GM23338 (cell line): ENCODE measurements around the gene RAB34. TPM values are rescaled to one million over a fixed set of nuclear protein-coding genes. Genes with fewer than 3 reads are reported as not detected.

Source experiments
- ATAC-seq: fragments of 200-7000 bp; cut with Tn5 transposase; 3 replicates; pipeline ENCODE4 v1.9.1; 2020
- DNase-seq: peaks from one replicate; pipeline ENCODE4 v3.0.0-alpha.2; 2015; ENCODE audit warnings: low spot score
- H2AFZ ChIP-seq: fragments of 200-600 bp; sonication (generic); 2 replicates; pipeline ENCODE4 v1.8.0; 2016; ENCODE audit warnings: antibody characterized with exemption, mild to moderate bottlenecking, moderate library complexity
- H3F3A ChIP-seq: fragments of 200-600 bp; sonication (generic); replicated peaks from 2 replicates; pipeline ENCODE4 v1.8.0; 2017; ENCODE audit warnings: antibody characterized with exemption, mixed run types, low read depth
- H3K27ac ChIP-seq: fragments of 200-600 bp; sonication (generic); 2 replicates; pipeline ENCODE4 v1.6.1; 2016; ENCODE audit warnings: low read depth
- H3K27me3 ChIP-seq: fragments of 200-600 bp; sonication (generic); 2 replicates; pipeline ENCODE4 v1.8.0; 2016; ENCODE audit warnings: mild to moderate bottlenecking, mixed run types, moderate library complexity; ENCODE audit not compliant: insufficient read depth
- H3K36me3 ChIP-seq: fragments of 200-600 bp; sonication (generic); 2 replicates; pipeline ENCODE4 v1.8.0; 2016; ENCODE audit warnings: mild to moderate bottlenecking; ENCODE audit not compliant: insufficient read depth
- H3K4me1 ChIP-seq: fragments of 200-600 bp; sonication (generic); 2 replicates; pipeline ENCODE4 v1.8.0; 2016; ENCODE audit warnings: mild to moderate bottlenecking, moderate library complexity; ENCODE audit not compliant: insufficient read depth
- H3K4me2 ChIP-seq: fragments of 200-600 bp; sonication (generic); 2 replicates; pipeline ENCODE4 v1.7.1; 2017; ENCODE audit warnings: mixed run types
- H3K4me3 ChIP-seq: fragments of 200-600 bp; sonication (generic); 2 replicates; pipeline ENCODE4 v1.6.1; 2016; ENCODE audit warnings: mixed run types
- H3K79me2 ChIP-seq: fragments of 200-600 bp; sonication (generic); replicated peaks from 2 replicates; pipeline ENCODE4 v1.8.0; 2017; ENCODE audit warnings: mild to moderate bottlenecking; ENCODE audit not compliant: insufficient read depth
- H3K9me2 ChIP-seq: fragments of 200-600 bp; sonication (generic); 2 replicates; pipeline ENCODE4 v1.8.0; 2017; ENCODE audit not compliant: insufficient read depth
- H4K20me1 ChIP-seq: fragments of 200-600 bp; sonication (generic); replicated peaks from 2 replicates; pipeline ENCODE4 v1.8.0; 2017; ENCODE audit warnings: mild to moderate bottlenecking; ENCODE audit not compliant: insufficient read depth
- H3K27ac Mint-ChIP-seq: 2 replicates; pipeline ENCODE4 v1.8.0; 2020; ENCODE audit warnings: inconsistent platforms, mild to moderate bottlenecking, moderate library complexity, mixed read lengths
- H3K27me3 Mint-ChIP-seq: 3 replicates; pipeline ENCODE4 v1.8.0; 2022; ENCODE audit warnings: low read depth, mild to moderate bottlenecking, moderate library complexity, mixed read lengths, inconsistent platforms; ENCODE audit not compliant: insufficient read depth, poor library complexity
- H3K36me3 Mint-ChIP-seq: 3 replicates; pipeline ENCODE4 v1.8.0; 2021; ENCODE audit warnings: low read depth, mild to moderate bottlenecking, inconsistent platforms, moderate library complexity, mixed read lengths
- H3K4me1 Mint-ChIP-seq: 3 replicates; pipeline ENCODE4 v1.8.0; 2020; ENCODE audit warnings: mild to moderate bottlenecking, inconsistent platforms, mixed read lengths
- H3K4me3 Mint-ChIP-seq: 3 replicates; pipeline ENCODE4 v1.8.0; 2021; ENCODE audit warnings: moderate library complexity, mild to moderate bottlenecking, inconsistent platforms, mixed read lengths
- H3K9me3 Mint-ChIP-seq: 3 replicates; pipeline ENCODE4 v1.8.0; 2020; ENCODE audit warnings: moderate library complexity, mild to moderate bottlenecking, inconsistent platforms, mixed read lengths
- CREB1 ChIP-seq: fragments of 250-450 bp; sonication (Bioruptor Pico); IDR thresholded peaks from 2 replicates; pipeline ENCODE4 v1.5.0; 2020; ENCODE audit warnings: low read depth, mild to moderate bottlenecking, moderate library complexity
- EZH2phosphoT487 ChIP-seq: fragments of 200-600 bp; sonication (generic); IDR thresholded peaks from one replicate; pipeline ENCODE4 v1.8.1; 2018; ENCODE audit warnings: antibody characterized with exemption; ENCODE audit not compliant: unreplicated experiment
- JUNB ChIP-seq: IDR thresholded peaks from one replicate; pipeline ENCODE4 v1.6.1; 2016; ENCODE audit warnings: antibody characterized with exemption; ENCODE audit not compliant: unreplicated experiment
- POLR2AphosphoS5 ChIP-seq: IDR thresholded peaks from 2 replicates; pipeline ENCODE4 v1.6.1; 2016; ENCODE audit warnings: antibody characterized with exemption, low read depth
- STAT1 ChIP-seq: IDR thresholded peaks from one replicate; pipeline ENCODE4 v1.6.1; 2016; ENCODE audit warnings: antibody characterized with exemption; ENCODE audit not compliant: unreplicated experiment
- ZNF114 ChIP-seq: fragments of 250-450 bp; sonication (Bioruptor Pico); IDR thresholded peaks from 2 replicates; pipeline ENCODE4 v1.5.0; 2020; ENCODE audit warnings: mild to moderate bottlenecking, moderate library complexity
- ZNF331 ChIP-seq: fragments of 250-450 bp; sonication (Bioruptor Pico); IDR thresholded peaks from 2 replicates; pipeline ENCODE4 v1.5.0; 2020; ENCODE audit warnings: low read depth, mild to moderate bottlenecking, moderate library complexity
- polyA plus RNA-seq: library from polyadenylated mRNA; unstranded; fragments of >200 nt; fragmentation: Nextera tagmentation; extraction: Ambion mirVana; gene quantifications from 2 replicates; pipeline ENCODE4 v1.2.1, GENCODE V29; 2016
- total RNA-seq: library from RNA; depleted of rRNA; stranded (reverse); fragments of >200 nt; shearing (Covaris generic); gene quantifications from 2 replicates; pipeline ENCODE4 v1.2.3, GENCODE V29; 2014
- TF ChIP-seq, protein P1 (sequence below): fragments of 250-450 bp; sonication (Bioruptor Pico); IDR thresholded peaks from 2 replicates; pipeline ENCODE4 v1.5.0; 2020; ENCODE audit warnings: mild to moderate bottlenecking, moderate library complexity
- TF ChIP-seq, protein P2 (sequence below), 2 experiments: fragments of 200-600 bp in 1 of 2; sonication (generic) in 1 of 2; conservative IDR thresholded peaks; 2 replicates each; pipeline versions ENCODE4 v1.5.1 to v1.6.1; 2016 to 2017; ENCODE audit warnings: antibody characterized with exemption in 2 of 2, low read depth in 2 of 2, mild to moderate bottlenecking in 2 of 2, moderate library complexity in 1 of 2

Gene RAB34
- total and polyA plus RNA-seq, 2 experiments from 2014 or later: 184 to 394 TPM

DNA sequence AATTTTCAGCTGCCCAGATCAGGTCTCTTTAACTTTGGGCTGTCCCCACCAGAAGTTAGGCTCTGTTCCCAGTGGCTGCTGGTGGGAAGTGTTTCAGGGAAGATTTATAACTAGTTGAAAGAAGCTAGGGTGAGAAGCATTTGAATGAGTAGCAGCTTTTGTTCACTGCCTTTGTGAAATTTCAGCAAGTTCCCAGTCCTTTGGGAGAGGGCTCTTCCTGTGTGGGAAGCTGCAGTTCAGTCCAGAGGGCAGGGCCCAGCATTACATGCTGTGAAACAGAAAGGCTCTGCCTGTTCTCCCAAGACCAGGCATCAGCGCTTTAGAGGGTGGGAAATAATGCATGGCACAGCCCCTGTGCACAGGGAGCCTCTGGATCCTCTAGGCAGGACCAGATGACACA, 23.8 kb downstream of the RAB34 start (continued):
- TF ChIP-seq, protein P1, sequence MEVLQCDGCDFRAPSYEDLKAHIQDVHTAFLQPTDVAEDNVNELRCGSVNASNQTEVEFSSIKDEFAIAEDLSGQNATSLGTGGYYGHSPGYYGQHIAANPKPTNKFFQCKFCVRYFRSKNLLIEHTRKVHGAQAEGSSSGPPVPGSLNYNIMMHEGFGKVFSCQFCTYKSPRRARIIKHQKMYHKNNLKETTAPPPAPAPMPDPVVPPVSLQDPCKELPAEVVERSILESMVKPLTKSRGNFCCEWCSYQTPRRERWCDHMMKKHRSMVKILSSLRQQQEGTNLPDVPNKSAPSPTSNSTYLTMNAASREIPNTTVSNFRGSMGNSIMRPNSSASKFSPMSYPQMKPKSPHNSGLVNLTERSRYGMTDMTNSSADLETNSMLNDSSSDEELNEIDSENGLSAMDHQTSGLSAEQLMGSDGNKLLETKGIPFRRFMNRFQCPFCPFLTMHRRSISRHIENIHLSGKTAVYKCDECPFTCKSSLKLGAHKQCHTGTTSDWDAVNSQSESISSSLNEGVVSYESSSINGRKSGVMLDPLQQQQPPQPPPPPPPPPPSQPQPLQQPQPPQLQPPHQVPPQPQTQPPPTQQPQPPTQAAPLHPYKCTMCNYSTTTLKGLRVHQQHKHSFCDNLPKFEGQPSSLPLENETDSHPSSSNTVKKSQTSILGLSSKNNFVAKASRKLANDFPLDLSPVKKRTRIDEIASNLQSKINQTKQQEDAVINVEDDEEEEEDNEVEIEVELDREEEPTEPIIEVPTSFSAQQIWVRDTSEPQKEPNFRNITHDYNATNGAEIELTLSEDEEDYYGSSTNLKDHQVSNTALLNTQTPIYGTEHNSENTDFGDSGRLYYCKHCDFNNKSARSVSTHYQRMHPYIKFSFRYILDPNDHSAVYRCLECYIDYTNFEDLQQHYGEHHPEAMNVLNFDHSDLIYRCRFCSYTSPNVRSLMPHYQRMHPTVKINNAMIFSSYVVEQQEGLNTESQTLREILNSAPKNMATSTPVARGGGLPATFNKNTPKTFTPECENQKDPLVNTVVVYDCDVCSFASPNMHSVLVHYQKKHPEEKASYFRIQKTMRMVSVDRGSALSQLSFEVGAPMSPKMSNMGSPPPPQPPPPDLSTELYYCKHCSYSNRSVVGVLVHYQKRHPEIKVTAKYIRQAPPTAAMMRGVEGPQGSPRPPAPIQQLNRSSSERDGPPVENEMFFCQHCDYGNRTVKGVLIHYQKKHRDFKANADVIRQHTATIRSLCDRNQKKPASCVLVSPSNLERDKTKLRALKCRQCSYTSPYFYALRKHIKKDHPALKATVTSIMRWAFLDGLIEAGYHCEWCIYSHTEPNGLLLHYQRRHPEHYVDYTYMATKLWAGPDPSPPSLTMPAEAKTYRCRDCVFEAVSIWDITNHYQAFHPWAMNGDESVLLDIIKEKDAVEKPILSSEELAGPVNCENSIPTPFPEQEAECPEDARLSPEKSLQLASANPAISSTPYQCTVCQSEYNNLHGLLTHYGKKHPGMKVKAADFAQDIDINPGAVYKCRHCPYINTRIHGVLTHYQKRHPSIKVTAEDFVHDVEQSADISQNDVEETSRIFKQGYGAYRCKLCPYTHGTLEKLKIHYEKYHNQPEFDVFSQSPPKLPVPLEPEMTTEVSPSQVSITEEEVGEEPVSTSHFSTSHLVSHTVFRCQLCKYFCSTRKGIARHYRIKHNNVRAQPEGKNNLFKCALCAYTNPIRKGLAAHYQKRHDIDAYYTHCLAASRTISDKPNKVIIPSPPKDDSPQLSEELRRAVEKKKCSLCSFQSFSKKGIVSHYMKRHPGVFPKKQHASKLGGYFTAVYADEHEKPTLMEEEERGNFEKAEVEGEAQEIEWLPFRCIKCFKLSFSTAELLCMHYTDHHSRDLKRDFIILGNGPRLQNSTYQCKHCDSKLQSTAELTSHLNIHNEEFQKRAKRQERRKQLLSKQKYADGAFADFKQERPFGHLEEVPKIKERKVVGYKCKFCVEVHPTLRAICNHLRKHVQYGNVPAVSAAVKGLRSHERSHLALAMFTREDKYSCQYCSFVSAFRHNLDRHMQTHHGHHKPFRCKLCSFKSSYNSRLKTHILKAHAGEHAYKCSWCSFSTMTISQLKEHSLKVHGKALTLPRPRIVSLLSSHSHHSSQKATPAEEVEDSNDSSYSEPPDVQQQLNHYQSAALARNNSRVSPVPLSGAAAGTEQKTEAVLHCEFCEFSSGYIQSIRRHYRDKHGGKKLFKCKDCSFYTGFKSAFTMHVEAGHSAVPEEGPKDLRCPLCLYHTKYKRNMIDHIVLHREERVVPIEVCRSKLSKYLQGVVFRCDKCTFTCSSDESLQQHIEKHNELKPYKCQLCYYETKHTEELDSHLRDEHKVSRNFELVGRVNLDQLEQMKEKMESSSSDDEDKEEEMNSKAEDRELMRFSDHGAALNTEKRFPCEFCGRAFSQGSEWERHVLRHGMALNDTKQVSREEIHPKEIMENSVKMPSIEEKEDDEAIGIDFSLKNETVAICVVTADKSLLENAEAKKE: no peak
- TF ChIP-seq ZNF331 (CRISPR knock-in tag) (no peak), EZH2phosphoT487 (no peak), JUNB (no peak), STAT1 (no peak), POLR2AphosphoS5 (no peak)

DNA sequence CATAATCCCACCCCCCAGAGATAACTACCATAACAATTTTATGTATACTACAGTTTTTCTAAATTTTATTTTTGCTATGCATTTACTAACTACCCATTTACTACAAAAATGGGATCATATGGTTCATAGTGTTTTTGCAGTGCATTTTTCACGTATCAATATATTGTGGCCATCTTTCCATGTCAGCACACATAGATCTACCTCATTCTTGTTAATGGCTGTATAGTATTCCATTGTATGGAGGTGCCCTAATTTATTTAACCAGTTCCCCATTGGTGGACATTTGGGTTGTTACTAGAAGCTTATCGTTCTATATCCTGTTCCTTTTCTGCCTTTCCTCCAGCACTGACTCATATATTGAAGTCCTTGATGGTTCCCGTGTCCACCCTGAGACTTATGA, 28.7 kb downstream of the RAB34 start:
- Mint-ChIP-seq H3K4me3 (no peak overlapping the region), H3K9me3 (no peaks in the 10 kb centered on the region)
- TF ChIP-seq ZNF114 (CRISPR knock-in tag) (no peak), CREB1 (CRISPR knock-in tag) (no peak), EZH2phosphoT487 (no peak)
- TF ChIP-seq, protein P2, sequence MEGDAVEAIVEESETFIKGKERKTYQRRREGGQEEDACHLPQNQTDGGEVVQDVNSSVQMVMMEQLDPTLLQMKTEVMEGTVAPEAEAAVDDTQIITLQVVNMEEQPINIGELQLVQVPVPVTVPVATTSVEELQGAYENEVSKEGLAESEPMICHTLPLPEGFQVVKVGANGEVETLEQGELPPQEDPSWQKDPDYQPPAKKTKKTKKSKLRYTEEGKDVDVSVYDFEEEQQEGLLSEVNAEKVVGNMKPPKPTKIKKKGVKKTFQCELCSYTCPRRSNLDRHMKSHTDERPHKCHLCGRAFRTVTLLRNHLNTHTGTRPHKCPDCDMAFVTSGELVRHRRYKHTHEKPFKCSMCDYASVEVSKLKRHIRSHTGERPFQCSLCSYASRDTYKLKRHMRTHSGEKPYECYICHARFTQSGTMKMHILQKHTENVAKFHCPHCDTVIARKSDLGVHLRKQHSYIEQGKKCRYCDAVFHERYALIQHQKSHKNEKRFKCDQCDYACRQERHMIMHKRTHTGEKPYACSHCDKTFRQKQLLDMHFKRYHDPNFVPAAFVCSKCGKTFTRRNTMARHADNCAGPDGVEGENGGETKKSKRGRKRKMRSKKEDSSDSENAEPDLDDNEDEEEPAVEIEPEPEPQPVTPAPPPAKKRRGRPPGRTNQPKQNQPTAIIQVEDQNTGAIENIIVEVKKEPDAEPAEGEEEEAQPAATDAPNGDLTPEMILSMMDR (conservative IDR thresholded peaks at IDR 0.05; ENCODE audit: low read depth in 2 of 2): no peak
- TF ChIP-seq, protein P1: no peak

More for the DNA sequence above, 28.7 kb downstream of the RAB34 start:
- Histone ChIP-seq H4K20me1 (peaks cover 2% of the 10 kb centered on the region), H2AFZ (no peak overlapping the region), H3K4me3 (no peak overlapping the region), H3K27ac (no peak overlapping the region), H3K79me2 (no peaks in the 10 kb centered on the region), H3F3A (0 out of 2 replicates have a peak, but pooled peaks cover 2% of the 10 kb centered on the region), H3K9me2 (no peaks in the 10 kb centered on the region), H3K27me3 (no peaks in the 10 kb centered on the region), H3K4me1 (no peaks in the 10 kb centered on the region), H3K4me2 (no peak overlapping the region), H3K36me3 (peaks cover 77% of the 10 kb centered on the region)
- Mint-ChIP-seq H3K4me1 (no peaks in the 10 kb centered on the region), H3K27me3 (peaks cover 4% of the 10 kb centered on the region), H3K27ac (no peak overlapping the region), H3K36me3 (peaks cover 97% of the 10 kb centered on the region)
- ATAC-seq (no peak), DNase-seq (no peak)
